ENCODE results near the gene ZNF189. TPM values are rescaled to one million over a fixed set of nuclear protein-coding genes. Genes with fewer than 3 reads are reported as not detected.

ZNF189 gene
- polyA plus RNA-seq, 3 donors, result 0.72 to 1.8 (median 1.2) TPM

- peaks cover 41 to 53% of the 10 kb centered on the region in 2 donors for H3K36me3 Mint-ChIP-seq
- intact Hi-C loops (cut with micrococcal nuclease), result loop anchor here in 1 of 2 donors (10.0 kb wide), 1 partner anchor 1298 kb away; the partner anchor contains the start of genes ERP44 and INVS
- peaks cover 15% of the 10 kb centered on the region for H3K4me1 Mint-ChIP-seq
Measured at GRCh38 chr9:101393135-101393534, 5.5 kb upstream of the ZNF189 start.

GRCh38 chr9:101394687-101395086 is 4.0 kb upstream of the ZNF189 start:
- no peak overlapping the region for H3K27ac Mint-ChIP-seq
- WGBS (ENCODE audit: insufficient coverage), result no CpG with 5 or more reads among the region's 1 CpG

More at GRCh38 chr9:101393135-101393534, 5.5 kb upstream of the ZNF189 start:
- no peak overlapping the region for H3K4me2 ChIP-seq (replicated peaks; ENCODE audit: extremely low read depth, low read length, poor library complexity, severe bottlenecking)
- DNase-seq, result no peak
- no peak for TF ChIP-seq CTCF (IDR thresholded peaks at IDR 0.05)
- H3K4me3 ChIP-seq (replicated peaks in 1 of 3; ENCODE audit: low read depth in 2 of 3, low read length in 3 of 3), result no peak overlapping the region
- peaks cover 5 to 12% of the 10 kb centered on the region in 2 donors for H3K4me1 ChIP-seq (ENCODE audit: control insufficient read depth in 1 of 2, insufficient read depth in 2 of 2, low read length in 2 of 2)
- no peaks in the 10 kb centered on the region for H3K27me3 Mint-ChIP-seq (ENCODE audit: low read depth in 3 of 3)
- peaks cover 17 to 44% of the 10 kb centered on the region in 2 donors for H3K36me3 ChIP-seq (replicated peaks in 1 of 2; ENCODE audit: control insufficient read depth in 1 of 2, insufficient read depth in 2 of 2, low read length in 2 of 2)
- H4K20me1 ChIP-seq (ENCODE audit: insufficient read depth, low read length), result peaks cover 12% of the 10 kb centered on the region
- H3K9me3 ChIP-seq (replicated peaks in 1 of 2; ENCODE audit: control insufficient read depth in 1 of 2, insufficient read depth in 1 of 2, low read length in 2 of 2), result peaks cover 0 to 8% of the 10 kb centered on the region in 2 donors
- no CpG with 5 or more reads among the region's 3 CpGs for WGBS (ENCODE audit: insufficient coverage)
- no peak overlapping the region for H2AFZ ChIP-seq (ENCODE audit: insufficient read depth, low read depth, low read length, poor library complexity, severe bottlenecking)
- no peak overlapping the region for H3K4me3 Mint-ChIP-seq
- peaks cover 73% of the 10 kb centered on the region for H3K79me2 ChIP-seq (ENCODE audit: insufficient read depth, low read length)
- no peak overlapping the region for H3K9ac ChIP-seq (ENCODE audit: insufficient read depth, low read length, poor library complexity, severe bottlenecking)
- H3K9me3 Mint-ChIP-seq, result peaks cover 0 to 19% (median 10%) of the 10 kb centered on the region in 7 donors
- no peaks in the 10 kb centered on the region for H3K27me3 ChIP-seq (ENCODE audit: control insufficient read depth in 2 of 2, insufficient read depth in 2 of 2, low read length in 2 of 2)
- H3K27ac Mint-ChIP-seq, result no peak overlapping the region
- H3K27ac ChIP-seq (ENCODE audit: low read depth in 1 of 2, low read length in 2 of 2), result no peak overlapping the region

More at GRCh38 chr9:101394687-101395086, 4.0 kb upstream of the ZNF189 start:
- H3K36me3 Mint-ChIP-seq, result peaks cover 31 to 41% of the 10 kb centered on the region in 2 donors
- intact Hi-C loops (cut with micrococcal nuclease), result loop anchor here (5.0 to 10.0 kb wide), 3 partner anchors 138 to 1300 kb away; partner anchors contain the start of genes ERP44 (in 1 of the 2), INVS (in 1 of the 2) and RNF20 (in 1 of the 2)
- peaks cover 0 to 8% of the 10 kb centered on the region in 2 donors for H3K9me3 ChIP-seq (replicated peaks in 1 of 2; ENCODE audit: control insufficient read depth in 1 of 2, insufficient read depth in 1 of 2, low read length in 2 of 2)
- H3K4me3 Mint-ChIP-seq, result no peak overlapping the region
- H3K27me3 ChIP-seq (ENCODE audit: control insufficient read depth in 2 of 2, insufficient read depth in 2 of 2, low read length in 2 of 2), result no peaks in the 10 kb centered on the region
- TF ChIP-seq CTCF (IDR thresholded peaks at IDR 0.05), result no peak
- H3K27me3 Mint-ChIP-seq (ENCODE audit: low read depth in 3 of 3), result no peaks in the 10 kb centered on the region
- no peak overlapping the region for H3K4me2 ChIP-seq (replicated peaks; ENCODE audit: extremely low read depth, low read length, poor library complexity, severe bottlenecking)
- H3K4me1 Mint-ChIP-seq, result peaks cover 19% of the 10 kb centered on the region
- H3K4me1 ChIP-seq (ENCODE audit: control insufficient read depth in 1 of 2, insufficient read depth in 2 of 2, low read length in 2 of 2), result peaks cover 13 to 20% of the 10 kb centered on the region in 2 donors
- H2AFZ ChIP-seq (ENCODE audit: insufficient read depth, low read depth, low read length, poor library complexity, severe bottlenecking), result no peak overlapping the region
- H3K27ac ChIP-seq (ENCODE audit: low read depth in 1 of 2, low read length in 2 of 2), result no peak overlapping the region
- peaks cover 9 to 28% of the 10 kb centered on the region in 2 donors for H3K36me3 ChIP-seq (replicated peaks in 1 of 2; ENCODE audit: control insufficient read depth in 1 of 2, insufficient read depth in 2 of 2, low read length in 2 of 2)
- H3K9me3 Mint-ChIP-seq, result peaks cover 0 to 19% (median 10%) of the 10 kb centered on the region in 7 donors
- H4K20me1 ChIP-seq (ENCODE audit: insufficient read depth, low read length), result peaks cover 12% of the 10 kb centered on the region
- H3K4me3 ChIP-seq (replicated peaks in 1 of 3; ENCODE audit: low read depth in 2 of 3, low read length in 3 of 3), result no peak overlapping the region
- no peak overlapping the region for H3K9ac ChIP-seq (ENCODE audit: insufficient read depth, low read length, poor library complexity, severe bottlenecking)
- H3K79me2 ChIP-seq (ENCODE audit: insufficient read depth, low read length), result peaks cover 84% of the 10 kb centered on the region
- DNase-seq, result no peak

Measured in CD14-positive monocyte (primary cell).